Erythroblast (primary cell): ENCODE results near the gene KIDINS220.

Experiments
- DNase-seq, 2 experiments: peaks; one replicate each; lab custom pipeline; 2025; lab: John Stamatoyannopoulos, UW
- GATA1 ChIP-seq: IDR thresholded peaks from 2 replicates; pipeline ENCODE4 v1.6.1; 2011; ENCODE audit warnings: low read depth, mild to moderate bottlenecking, control low read depth, low read length, moderate library complexity
- POLR2A ChIP-seq: IDR thresholded peaks from 2 replicates; pipeline ENCODE4 v1.6.1; 2011; ENCODE audit warnings: mild to moderate bottlenecking, low read length

KIDINS220 gene

DNA sequence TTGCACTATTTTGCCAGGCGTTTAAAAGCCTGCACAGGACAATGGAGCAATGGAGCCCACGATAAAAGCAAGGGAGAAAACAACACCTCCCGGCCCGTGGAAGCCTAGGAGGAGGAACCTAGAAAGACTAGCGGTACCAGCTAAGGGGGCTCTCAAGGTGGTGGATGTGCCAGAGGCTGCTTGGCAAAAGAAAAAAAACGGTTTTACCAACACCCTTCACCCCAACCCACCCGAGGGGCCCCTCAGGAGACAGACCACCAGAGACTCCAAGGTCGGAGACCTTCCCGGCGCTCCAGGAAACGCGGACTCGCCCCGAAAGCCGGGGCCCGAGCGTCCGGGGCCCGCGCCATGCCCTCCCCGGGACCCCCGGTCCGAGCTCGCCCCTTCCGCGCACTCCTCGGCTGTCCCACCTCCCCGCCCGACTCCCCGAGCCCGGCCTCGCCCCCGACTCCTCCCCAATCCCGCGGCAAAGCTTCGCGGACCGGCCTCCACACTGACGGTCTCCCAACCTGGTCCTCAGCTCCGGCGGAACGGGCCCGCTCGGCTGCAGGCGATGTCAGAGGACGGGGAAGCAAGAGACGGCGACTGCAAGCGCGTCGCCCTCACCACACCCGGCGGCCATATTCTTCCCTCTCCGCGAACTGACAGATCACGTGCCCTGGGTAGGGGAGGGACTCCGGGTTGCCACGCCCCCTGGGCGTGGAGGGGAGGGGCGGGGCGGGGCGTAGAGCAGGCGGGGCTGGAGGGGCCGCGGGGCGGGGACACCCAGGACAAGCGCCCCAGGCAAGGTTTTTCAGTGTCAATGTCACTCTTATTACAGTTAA lies at the start of gene KIDINS220:
TSS of gene KIDINS220 (minus strand) at position 643 of the 824 bp plus-strand sequence. CDS start 10,520 bp downstream, outside the sequence.
- TF ChIP-seq GATA1 = no peak
- TF ChIP-seq POLR2A = peak; percentile 55
- DNase-seq = peak; percentile 91 to 96

DNA sequence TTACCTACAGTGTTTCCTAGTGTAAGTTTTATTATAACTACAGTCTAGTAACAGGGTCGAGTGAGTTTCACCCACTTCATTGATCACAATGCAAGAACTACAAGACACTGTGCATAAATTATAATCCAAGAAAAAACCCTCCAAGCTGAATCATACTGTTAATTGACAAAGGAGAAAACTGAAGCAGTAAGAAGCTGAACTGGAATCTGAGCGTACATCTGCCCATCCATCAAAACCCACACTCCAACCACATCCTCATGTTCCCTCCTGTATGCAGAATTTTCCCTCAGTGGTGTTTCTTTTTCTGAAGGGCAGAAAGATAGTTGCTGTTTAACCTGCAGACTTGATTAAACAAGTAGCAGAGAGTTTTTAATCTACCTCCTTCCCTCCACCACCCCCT lies 49.5 kb upstream of the KIDINS220 start:
- DNase-seq = no peak
- TF ChIP-seq POLR2A (no peak), GATA1 (no peak)

- DNase-seq = no peak
- TF ChIP-seq POLR2A (no peak), GATA1 (no peak)
Measured at GRCh38 chr2:8886202-8886518, 48.7 kb upstream of the KIDINS220 start.

GRCh38 chr2:8885449-8886201 lies 48.2 kb upstream of the KIDINS220 start:
- TF ChIP-seq POLR2A (no peak), GATA1 (no peak)
- no peak for DNase-seq

GRCh38 chr2:8884812-8885211 lies 47.4 kb upstream of the KIDINS220 start:
- DNase-seq = no peak
- TF ChIP-seq GATA1 (no peak), POLR2A (no peak)

DNA sequence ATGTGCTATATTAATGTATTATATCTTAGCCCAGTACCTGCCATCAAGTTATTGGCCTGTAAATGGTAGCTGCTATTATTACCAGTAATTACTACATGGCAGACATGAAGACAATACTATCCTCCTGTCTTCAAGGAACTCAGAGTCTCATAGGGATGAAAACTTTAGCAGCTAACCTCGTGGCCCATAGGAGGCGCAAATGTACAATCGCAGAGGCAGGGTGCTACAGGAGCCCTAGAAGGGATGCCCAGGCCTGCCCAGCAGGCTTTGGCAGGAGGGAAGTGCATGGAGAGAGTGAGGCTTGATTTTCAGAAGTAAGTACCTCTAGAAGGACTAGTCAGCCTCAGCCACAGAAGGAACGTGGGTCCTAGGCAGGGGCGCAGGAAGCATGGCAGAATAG lies 44.7 kb upstream of the KIDINS220 start:
- peak; percentile 71 to 73 for DNase-seq

GRCh38 chr2:8877894-8878293 lies 40.5 kb upstream of the KIDINS220 start:
- no peak for TF ChIP-seq POLR2A
- TF ChIP-seq GATA1 = no peak

More for the DNA sequence above, 44.7 kb upstream of the KIDINS220 start:
- TF ChIP-seq GATA1 (no peak), POLR2A (no peak)

DNA sequence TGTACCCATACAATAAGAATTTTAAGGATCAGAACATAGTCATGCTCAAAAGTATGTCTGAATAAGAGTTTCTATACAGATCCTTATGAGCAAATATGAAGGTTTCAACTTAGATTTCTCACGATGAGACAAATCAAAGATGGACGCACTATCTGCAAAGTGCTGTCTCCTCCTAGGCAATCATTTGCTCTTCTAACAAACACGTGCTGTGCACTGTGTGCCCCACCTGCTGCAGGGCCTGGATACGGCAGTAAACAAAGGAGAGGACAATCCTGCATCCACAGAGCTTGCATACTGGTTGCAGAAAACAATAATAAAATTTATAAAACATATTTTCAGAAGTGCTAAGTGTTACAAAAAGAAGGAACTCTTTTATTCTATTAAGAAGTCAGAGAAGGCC lies 39.9 kb upstream of the KIDINS220 start:
- TF ChIP-seq POLR2A = no peak
- TF ChIP-seq GATA1 = no peak
- DNase-seq = no peak

More at GRCh38 chr2:8877894-8878293, 40.5 kb upstream of the KIDINS220 start:
- no peak for DNase-seq

GRCh38 chr2:8876628-8877027 lies 39.2 kb upstream of the KIDINS220 start:
- no peak for DNase-seq
- TF ChIP-seq POLR2A (no peak), GATA1 (no peak)

GRCh38 chr2:8872821-8873432 lies 35.5 kb upstream of the KIDINS220 start:
- peak; percentile 46 for TF ChIP-seq GATA1
- no peak for TF ChIP-seq POLR2A
- peak; percentile 55 to 70 for DNase-seq

DNA sequence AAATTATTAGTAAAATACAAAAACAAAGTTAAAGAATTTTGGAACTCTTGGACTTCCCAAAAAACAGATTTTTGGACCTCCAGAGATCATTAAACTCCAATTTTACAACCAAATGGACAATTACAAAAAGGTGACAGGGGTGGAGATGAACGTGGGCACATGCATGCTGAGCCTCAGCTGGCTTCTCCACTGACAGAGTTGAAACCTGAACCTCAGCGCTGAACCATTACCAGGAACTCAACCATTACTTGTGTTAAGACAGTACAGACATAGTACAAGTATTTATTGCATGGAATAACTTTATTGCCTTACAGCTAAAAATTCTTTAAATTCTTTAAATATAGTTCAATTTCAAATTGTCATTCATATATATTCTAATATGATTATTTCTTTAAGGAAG lies 33.0 kb upstream of the KIDINS220 start:
- TF ChIP-seq POLR2A = no peak
- no peak for TF ChIP-seq GATA1
- no peak for DNase-seq

DNA sequence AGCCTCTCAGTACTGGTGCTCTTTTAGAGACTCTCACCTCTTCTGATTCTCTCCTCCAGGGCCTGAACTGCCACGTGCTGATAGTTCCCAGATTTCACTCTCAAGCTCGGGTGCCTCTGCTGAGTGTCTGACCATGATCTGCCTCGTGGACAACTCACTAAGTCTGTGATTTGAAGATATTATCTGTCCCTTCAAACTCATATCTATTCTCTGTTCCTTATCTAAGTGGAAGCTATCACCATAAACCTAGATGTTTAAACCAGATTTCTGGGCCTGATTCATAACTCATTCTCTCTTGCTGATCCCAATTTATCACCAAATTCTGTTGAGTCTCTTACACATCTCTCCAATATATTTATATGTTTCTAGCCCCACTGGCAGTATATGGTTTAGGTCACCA lies 29.9 kb upstream of the KIDINS220 start:
- DNase-seq = no peak
- TF ChIP-seq POLR2A (no peak), GATA1 (no peak)

DNA sequence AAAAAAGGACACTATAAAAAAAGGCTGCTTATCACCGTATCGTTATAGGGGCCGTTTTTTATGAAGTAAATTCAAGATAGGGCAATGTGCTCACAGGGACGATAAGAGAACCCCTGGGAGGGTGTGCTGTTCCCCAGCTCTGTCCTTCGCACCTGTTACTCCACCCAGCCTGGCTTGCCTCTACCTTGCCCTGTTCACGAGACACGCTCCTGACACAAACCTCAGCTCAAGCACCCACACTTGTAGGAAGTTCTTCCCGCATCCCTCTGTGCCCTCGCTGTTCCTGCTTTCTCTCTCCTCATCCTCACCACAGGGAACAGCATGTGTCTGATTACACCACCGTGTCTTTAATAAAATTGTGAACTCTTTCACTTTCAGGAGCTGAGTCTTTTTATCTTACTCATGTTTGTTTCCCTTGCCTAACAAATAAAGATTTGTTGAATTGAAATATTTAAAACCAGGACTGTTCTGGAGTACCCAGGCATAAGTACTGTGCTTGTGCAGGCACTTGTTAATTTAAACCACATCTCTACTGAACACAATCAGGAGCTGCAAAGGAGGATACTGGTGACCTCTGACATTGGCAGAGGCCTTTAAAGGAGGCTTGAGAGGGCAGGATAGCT lies 26.0 kb upstream of the KIDINS220 start:
- TF ChIP-seq GATA1 (no peak), POLR2A (no peak)
- no peak for DNase-seq

DNA sequence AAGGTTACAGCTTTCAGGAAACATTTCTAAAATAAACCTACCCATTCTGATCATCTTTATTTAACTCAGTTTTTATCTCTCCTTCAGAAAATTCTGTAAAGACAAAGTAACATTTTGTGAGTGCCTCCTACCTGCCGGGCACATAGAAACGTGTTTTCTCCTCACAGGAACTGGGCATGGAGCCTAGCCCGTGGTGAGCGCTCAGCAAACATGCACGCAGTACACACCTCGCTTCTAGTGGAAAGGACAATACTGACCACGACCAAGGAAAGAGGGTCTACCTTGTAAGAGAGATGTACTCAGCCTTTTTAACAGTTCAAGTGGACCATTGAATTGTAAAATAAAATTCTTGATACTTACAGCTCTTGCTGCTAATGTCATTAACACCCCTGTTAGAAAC lies 24.8 kb upstream of the KIDINS220 start:
- no peak for DNase-seq
- TF ChIP-seq POLR2A = no peak
- no peak for TF ChIP-seq GATA1
